SIG-M5 treated with dmso at 0.1 percent for 504 hours (cell line): ENCODE data around the gene FGFRL1.

Experiments
- DNase-seq: peaks from one replicate; lab custom pipeline; 2025; ENCODE audit not compliant: unreplicated experiment; lab: John Stamatoyannopoulos, UW

The FGFRL1 gene

GRCh38 chr4:1011022-1011665, at the start of gene FGFRL1:
TSS of gene FGFRL1 (plus strand) at chr4:1011626. CDS start at chr4:1012486, 860 bp downstream.
- peak; percentile 77 for DNase-seq

GRCh38 chr4:962231-963208, 48.9 kb upstream of the FGFRL1 start:
- no peak for DNase-seq

GRCh38 chr4:963276-964225, 47.9 kb upstream of the FGFRL1 start:
- DNase-seq: no peak

- no peak for DNase-seq
These were observed 46.9 kb upstream of the FGFRL1 start for GRCh38 chr4:964346-965025.

- DNase-seq: no peak
These were observed 46.2 kb upstream of the FGFRL1 start for GRCh38 chr4:965048-965765.

GRCh38 chr4:965766-966134, 45.7 kb upstream of the FGFRL1 start:
- no peak for DNase-seq

GRCh38 chr4:966266-967112, 44.9 kb upstream of the FGFRL1 start:
- DNase-seq: no peak

GRCh38 chr4:967113-968104, 44.0 kb upstream of the FGFRL1 start:
- no peak for DNase-seq

- no peak for DNase-seq
These were observed 43.2 kb upstream of the FGFRL1 start for GRCh38 chr4:968221-968620.

GRCh38 chr4:968621-969394, 42.6 kb upstream of the FGFRL1 start:
- no peak for DNase-seq

- DNase-seq: no peak
These were observed 41.2 kb upstream of the FGFRL1 start for GRCh38 chr4:970046-970745.

- no peak for DNase-seq
These were observed 40.4 kb upstream of the FGFRL1 start for GRCh38 chr4:970854-971520.

- no peak for DNase-seq
These were observed 39.5 kb upstream of the FGFRL1 start for GRCh38 chr4:971666-972500.

- no peak for DNase-seq
These were observed 38.6 kb upstream of the FGFRL1 start for GRCh38 chr4:972651-973424.
